NCI-H1105 (cell line): Measurements from ENCODE around the gene SMC1B.
"Not testable (repeated sequence)": the region's sequence is repeated elsewhere in the genome, so short reads cannot be mapped to it uniquely, and the experiment has no call there.

Experiments
- DNase-seq: peaks from one replicate; lab custom pipeline; 2025; lab: John Stamatoyannopoulos, UW

SMC1B gene

DNA sequence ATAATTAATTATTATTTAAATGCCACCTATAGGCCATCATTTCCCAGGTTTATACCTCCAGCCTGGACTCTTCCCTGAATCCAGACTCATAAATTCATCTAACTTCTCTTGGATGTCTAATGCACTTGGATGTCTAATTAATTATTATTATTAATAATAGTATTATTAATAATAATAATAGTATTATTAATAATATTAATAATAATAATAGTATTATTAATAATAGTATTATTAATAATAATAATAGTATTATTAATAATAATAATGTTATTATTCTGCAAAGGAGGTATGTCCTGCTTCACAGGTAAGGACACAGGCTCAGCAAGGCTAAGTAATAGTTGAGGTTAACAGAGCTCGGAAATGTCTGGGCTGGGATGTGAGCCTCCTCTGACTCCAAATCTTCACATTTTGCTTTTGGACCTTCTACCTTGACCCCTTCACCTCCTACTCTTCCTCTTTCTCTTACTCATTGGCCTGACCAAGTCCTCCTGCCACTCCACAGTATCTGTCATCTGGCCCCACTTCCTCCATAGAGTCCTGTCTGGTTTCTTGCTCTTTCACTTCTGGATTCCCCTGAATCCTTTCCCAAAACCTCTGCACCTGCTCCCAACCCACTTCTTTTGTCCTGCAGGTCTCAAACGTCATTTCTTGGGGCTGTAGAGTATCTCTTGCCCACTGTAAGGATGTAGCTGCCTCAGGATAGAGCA, 8.1 kb upstream of the SMC1B start:
- DNase-seq: no peak

DNA sequence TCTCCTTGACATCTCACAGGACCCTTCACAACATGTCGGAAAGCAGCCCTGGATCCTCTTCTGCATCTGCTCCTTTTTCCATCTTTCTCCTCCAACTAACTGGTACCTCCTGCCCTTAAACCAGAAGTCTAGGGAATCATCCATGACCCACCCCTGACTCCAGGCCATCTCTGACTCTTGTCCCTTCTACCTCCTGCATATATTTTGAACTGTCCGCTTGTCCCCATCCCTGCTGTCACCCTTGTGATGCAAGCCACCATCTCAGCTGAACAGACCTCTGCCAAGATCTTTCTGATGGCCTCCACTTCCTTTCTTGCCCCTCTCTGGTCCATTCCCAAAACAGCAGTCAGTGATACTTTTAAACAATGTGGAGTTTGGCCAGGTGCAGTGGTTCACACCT, 7.1 kb upstream of the SMC1B start:
- DNase-seq: no peak

DNA sequence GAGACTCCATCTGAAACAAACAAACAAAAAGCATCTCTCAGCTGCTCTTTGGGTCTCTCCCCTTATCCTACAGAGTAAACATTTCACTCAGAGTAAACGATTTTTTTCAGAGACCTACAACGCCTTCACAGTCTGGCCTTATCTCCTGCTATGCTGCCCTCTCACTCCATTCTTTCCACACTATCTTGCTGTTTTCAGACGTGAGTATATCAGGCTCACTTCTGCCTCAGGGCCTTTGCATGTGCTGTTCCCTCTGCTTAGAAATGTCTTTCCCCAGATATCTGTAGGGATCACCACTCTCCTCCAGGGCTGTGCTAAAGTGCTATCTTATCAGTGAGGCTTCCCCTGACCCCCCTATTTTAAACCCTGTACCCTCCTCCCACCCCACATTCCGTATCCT, 6.6 kb upstream of the SMC1B start:
- DNase-seq: no peak

DNA sequence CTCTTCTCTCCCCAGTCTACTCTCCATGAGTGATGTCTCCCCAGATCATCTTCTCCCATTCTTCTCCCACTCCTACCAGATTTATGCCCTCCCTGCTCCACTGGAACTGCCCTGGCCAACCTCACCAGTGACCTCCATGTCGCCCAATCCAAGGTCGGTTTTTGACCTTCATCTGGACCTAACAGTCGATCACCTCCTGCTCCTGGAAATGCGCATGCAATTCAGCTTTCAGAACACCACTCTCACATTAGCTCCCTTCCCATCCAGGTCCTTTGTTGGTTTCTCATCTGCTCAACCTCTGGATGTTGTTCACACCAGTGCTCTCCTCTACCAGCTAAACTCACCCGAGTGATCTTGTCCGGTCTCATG, 5.4 kb upstream of the SMC1B start:
- DNase-seq: no peak

DNA sequence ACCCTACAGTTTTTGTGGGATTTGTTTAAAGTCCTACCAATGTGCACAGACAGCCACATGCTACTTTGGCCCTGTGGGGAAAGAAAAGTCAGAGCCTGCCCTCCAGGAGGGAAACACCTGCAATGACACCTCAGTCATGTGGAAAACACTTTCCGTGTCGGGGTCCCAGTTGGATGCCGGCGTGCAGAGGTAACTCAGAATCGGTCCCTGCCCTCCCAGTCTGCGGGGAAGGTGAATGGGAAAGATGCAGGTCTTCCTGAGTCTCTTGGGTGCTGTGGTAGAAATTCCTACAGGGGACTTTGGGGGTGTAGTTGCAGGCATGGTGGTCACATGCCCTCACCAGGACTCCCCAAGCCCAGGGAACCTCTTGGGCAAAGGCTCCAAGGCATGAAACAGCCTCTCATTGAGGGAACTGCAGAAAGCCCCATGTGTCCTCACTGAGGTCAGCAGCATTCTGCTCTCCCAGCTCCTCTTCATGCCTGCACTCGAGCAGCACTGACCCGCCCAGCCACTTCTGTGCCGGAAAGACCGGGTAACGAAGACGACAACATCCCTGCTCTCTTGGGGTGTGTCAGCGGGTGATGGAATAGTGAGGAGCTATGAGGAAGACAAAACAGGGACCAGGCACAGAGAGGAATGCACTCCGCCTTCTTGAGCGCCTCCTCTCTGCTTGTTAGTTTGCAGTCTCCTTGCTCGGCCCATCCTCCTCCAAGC, 4.8 kb upstream of the SMC1B start:
- no peak for DNase-seq

DNA sequence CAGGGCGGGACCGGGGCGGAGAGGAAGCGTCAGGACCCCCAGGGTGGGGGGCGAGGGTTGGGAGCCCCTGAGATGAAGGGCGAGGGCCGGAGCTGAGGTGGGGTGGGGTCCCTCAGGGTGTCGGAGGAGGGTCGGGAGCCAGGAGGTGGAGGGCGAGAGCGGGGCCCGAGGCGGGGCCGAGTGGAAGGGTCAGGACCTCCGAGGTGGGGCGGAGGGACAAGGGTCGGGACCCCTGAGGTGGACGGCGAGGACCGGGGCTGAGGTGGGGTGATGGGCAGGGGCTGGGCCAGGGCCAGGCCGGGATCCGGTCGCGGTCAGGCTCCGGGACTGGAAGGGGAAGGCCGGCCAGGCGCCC, 409 bp downstream of the SMC1B start:
- DNase-seq: no peak

DNA sequence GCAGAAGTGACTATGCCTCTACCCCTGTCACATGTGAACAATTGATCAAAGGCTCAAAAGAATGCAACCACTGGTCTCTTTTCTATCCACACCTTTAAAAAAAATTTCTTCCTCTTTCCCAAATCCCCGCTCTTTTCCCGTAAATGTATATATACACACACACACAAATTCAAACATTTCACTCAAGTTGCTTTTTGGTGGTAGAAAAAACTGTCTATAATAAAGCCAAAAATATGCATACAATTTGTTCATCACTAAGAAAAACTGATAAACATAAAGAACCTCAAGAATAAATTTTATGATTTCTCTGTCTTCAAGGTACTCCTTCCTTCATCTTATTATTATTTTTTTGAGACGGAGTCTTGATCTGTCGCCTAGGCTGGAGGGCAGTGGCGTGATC, 5.6 kb downstream of the SMC1B start:
- no peak for DNase-seq

DNA sequence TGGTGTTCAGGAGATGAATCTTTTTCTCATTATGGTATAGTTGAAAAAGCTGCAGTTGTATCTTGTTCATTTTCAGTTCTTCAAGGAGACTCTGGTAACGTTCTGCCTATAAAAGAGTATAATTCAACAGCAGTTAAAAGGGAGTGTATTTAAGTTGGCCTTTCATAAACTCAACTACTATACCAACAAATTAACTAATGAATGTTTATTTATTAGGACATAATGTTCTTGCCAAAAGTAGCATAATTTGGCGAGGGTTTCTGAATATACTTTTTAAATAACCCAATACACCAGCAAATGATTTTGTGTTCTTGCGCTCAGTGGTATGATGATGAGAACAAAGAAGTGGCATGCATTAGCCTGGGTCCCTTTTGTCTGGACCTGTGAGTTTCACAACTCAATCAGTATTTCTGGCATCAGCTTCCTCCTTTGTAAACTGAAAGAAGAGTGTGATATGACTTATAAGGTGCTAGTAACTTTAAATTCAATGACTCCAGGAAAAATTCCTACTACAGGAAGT, 10.9 kb downstream of the SMC1B start:
- no peak for DNase-seq

DNA sequence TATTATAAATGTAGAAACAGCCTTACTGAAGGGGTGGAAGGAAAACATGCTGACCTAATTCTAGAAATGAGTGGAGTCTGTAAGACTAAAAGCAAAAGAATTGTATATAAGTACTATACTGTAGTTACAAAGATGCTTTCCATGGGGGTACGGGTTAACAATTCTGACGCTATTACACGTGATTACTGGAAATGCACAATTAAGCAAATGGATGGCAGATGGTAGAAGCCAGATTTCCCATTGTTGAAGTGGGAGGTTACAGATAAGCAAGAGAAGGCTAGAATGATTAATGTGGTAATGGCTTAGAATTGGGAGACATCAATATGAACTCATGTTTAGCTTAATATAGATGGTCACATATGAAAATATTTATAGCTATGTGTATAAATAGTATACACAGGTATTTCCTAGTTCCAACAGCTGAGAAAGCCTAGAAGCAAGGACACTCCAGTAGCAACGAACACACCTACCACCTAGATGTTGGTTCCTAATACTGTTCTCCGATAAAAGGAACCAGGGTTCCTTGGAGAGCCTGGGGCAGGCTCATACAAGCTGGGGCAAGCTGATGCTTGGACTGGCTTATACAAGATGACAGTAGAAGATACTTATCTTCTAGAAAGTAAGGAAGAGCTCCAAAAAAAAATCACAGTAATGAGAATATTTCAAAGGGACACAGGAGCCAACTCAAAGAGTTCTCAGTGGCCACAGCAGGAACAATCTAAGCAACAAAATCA, 13.5 kb downstream of the SMC1B start:
- DNase-seq: peak; percentile 1

DNA sequence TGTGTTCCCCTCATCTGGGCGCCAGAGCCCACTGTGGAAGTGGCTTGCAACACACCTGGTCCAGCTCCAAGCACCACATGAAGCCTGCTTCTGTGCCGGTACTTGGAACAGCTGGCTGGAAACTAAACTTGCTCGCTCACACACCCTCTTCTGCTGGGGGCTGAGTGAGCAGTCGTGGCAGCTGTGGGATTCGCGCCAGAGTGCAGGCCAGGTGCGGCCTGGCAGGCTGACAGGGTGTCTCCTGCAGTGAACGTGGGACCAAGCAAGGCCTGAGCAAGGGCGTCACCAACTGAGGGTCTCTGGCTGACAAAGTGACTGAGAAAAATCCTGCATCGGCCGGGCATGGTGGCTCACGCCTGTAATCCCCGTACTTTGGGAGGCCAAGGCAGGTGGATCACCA, 15.2 kb downstream of the SMC1B start:
- DNase-seq: no peak

DNA sequence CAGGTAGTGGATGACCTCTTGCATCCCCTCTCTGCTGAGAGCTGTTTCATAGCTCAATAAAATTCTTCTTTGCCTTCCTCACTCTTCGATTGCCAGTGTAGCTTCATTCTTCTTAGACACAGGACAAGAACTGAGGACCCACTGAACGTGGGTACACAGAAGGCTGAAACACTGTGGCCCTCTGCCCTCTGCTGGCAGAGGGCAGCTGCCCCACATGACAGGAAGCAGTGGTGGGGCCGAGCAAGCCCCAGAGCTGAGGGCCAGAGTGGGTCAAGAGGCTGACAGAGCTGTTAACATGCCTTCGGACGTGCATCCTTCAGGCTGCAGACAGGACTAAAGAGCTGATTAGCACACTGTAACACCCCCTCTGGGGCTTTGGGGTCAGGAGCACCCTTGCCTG, 15.6 kb downstream of the SMC1B start:
- no peak for DNase-seq

DNA sequence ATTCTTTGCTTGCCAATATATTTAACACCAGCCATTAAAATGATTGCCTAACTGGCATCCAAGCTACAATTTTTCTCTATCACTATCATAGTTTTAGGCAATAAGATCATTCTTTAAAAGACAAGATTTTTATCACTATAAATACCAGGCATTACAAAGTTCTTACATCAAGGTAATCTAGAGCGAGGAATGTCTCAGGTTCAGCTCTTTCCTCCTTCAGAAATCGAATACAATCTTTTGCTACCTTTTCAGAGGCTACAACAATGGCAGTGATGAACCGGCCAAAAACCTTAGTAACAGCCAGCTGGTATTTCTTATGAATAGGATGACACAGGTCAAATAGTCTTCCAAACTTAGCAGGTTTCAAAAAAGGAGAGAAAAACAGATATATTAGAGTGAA, 23.9 kb downstream of the SMC1B start:
- DNase-seq: no peak

DNA sequence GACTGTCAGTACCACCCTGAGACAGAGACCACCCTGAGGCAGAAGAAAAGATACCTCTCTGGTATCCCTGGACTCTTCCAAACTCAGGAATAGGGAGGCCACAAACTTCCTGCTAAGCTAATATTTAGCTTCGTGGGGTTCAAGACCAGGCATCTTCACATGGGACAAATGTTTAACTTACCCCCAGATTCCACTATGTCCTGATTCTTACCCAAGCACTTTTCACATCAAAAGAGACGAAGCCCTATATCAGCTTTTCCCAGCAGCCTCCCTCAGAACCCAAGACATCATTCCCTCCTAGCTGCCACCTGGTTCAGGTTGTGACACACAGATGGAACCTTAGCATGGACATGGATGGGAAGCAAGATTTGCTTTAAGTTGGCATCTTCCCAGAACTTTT, 32.1 kb downstream of the SMC1B start:
- DNase-seq: no peak

DNA sequence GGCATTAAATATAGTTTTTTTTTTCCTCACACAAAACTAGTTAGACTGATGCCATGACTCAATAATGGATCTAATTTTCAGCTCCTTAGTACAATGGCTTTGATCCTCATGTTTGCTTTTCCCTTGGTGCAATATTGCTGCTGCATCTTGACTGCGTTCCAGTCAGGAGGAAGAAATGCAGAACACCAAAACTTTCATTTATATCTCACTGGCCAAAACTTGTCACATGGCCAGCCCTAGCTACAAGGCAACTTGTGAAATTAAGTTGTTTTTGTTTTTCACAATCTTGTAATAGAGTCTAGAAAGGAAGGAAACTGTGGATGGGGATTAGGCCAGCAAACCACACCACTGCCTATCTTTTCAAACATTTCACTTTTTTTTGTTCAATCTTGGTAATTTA, 36.7 kb downstream of the SMC1B start:
- DNase-seq: no peak

DNA sequence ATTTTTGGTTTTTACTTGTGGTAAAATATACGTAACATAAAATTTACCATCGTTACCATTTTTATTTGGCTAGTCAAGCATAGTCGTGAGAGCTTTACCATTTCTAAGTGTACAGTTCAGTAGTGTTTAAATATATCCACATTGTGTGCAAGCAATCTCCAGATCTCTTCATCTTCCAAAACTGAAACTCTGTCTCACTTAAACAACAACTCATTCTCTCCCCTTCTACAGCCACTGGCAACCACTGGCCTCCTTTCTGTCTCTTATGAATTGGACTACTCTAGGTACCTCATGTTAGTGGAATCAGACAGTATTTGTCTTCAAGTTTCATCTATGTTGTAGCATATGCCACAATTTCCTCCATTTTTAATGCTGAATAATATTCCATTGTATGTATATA, 37.4 kb downstream of the SMC1B start:
- no peak for DNase-seq

DNA sequence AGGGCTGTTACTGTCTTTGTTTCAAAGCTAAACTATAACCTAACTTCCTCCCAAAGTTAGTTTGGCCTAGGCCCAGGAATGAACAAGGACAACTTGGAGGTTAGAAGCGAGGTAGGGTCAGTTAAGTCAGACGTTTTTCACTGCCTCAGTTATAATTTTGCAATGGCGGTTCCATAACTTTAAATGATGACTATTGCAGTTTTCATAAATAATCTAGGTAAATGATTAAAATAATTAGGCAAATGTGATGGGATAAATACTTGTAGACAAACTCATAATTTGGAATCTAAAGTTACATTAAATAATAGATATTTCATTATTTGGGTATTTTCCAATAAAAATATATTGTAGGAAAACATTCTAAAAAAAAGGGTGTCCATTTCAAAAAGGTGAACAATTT, 39.8 kb downstream of the SMC1B start:
- DNase-seq: not testable (repeated sequence)

DNA sequence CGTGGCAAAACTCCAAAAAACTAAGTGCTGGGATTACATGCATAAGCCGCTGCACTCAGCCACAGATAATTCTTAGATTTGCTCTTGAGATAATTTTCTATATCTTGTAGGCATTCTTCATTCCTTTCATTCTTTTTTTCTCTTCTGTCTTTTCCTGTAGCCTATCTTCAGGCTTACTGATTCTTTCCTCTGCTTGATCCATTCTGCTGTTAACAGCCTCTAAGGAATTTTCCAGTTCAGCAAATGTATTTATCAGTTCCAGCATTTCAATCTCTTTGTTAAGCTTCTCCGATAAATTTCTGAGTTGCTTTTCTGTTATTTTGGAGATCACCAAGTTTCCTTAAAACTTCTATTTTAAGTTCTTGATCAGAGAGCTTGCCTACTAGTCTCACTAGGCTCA, 46.7 kb downstream of the SMC1B start:
- no peak for DNase-seq

DNA sequence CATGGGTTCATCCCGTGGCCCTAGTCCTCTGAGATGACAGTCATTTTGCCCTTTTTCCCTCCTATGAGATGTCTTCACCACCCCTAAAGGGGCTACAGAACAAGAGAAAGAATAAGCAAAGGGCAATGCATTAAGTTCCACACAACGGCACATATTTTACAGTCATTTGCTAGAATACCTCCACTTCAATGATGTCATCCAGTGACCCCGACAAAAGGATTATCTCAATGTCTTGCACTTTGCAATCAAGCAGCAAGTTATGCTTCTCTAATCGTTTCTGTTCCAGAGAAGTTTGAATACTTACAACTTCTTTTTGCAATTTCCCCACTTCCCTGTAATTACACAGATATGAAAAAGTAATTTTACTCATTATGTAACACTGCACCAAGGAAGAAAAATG, 53.8 kb downstream of the SMC1B start:
- no peak for DNase-seq

DNA sequence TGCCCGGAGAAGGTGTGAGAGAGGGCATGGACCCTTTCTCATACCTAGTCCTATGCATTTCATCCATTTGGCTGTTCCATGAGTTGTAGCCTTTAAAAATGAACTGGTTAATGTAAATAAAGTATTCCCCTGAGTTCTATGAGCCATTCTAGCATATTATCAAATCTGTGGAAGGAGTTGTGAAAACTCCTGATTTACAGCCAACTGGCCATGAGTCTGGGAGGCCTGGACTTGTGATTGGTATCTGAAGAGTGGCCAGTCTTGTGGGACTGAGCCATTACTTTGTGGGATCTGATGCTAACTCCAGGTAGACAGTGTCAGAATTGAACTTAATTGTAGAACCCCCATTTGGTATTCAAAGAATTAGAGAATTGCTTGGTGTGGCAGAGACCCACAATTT, 55.3 kb downstream of the SMC1B start:
- no peak for DNase-seq

DNA sequence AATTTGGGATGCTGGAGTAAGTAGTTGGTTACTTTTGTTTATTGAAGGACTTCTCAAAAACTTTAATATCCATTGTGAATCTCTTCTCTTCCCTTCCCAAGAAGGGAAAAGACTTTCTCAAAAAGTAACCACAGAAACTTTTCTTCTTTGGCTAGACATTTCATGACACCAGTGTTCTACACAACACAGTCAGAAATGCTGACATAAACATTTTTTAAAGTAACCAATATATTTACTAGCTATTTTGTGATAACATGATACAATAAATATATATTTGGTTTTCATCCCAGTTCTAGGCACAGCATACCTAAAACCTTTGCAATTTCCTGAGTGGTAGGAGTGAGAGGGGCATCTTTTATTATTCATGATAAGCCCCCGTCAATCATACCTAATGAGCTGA, 55.9 kb downstream of the SMC1B start:
- no peak for DNase-seq

DNA sequence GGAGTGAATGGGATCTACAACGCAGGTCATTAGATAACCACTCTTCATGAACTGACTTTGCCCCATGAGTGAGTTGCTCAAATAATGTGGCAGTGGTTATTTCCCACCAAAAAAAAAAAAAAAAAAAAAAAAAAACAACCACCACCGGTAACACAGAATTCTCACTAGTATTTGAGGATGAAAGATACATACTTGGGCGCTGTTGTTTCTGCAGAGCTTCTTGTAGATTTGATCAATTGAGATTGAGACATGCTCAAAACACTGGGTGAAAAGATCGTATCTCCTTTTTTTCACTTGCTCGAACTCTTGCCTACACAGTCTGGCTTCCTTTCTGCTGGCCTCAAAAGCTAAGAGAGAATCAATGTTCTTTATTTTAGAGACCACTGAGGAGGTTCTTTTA, 59.6 kb downstream of the SMC1B start:
- DNase-seq: no peak

DNA sequence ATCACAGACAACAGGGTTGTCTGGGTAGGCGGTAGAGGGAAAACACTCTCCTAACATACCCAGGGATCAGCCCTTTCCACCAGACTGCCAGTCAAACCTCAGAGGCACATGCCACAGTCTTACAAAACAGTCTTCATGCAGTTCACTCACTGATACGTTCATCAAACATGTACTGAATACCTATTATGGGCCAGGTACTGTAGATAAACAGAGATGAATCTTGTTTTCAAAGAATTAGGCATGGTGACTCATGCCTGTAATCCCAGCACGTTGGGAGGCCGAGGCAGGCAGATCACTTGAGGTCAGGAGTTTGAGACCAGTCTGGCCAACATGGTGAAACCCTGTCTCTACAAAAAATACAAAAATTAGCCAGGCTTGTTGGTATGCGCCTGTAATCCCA, 60.6 kb downstream of the SMC1B start:
- not testable (repeated sequence) for DNase-seq

DNA sequence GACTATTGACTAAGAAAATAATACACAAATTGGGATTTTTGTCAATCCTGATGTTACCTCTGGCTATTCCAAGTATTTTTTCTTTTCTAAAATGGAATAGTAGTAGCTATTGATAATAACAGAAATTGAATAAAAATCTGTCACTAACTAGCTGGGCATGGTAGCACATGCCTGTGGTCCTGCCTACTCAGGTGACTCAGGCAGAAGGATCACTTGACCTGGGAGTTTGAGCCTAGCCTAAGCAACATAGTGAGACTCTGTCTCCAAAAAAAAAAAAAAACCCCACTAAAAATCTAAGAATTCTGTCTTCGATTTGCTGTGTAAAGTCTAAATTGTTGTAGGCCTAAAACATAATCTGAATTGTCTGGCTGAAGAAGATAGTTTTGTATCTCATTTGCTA, 61.4 kb downstream of the SMC1B start:
- DNase-seq: no peak
